ENCODE measurements around the gene GNA14.

DNA sequence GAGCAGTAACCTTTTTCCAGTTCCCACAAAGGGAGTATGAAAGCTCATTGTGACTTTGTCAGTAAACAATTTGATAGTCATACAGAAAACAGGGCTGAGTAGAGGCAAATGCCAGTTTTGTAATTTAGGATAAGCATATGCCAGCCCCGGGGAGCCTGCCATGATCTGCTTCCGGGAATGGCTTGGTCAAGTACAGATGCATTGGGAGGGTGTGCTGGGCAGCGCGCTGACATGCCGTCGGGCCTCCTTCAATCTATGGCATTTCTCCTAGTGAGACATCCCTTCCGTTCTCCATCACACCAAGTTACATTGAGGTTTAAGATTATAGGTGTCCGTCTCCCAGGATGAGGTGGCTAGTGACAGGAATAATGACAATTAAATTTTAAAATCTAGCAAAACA is 48.6 kb downstream of the GNA14 start:
- TF ChIP-seq CTCF (IDR thresholded peaks at IDR 0.05 in 4 of 5, conservative IDR thresholded peaks at IDR 0.05 in 1 of 5) (no peak), POLR2A (IDR thresholded peaks at IDR 0.05) (no peak)
